ENCODE data around the gene NUCKS1.

Gene NUCKS1

GRCh38 chr1:205706601-205707502 lies 43.1 kb downstream of the NUCKS1 start:
- TF ChIP-seq POLR2A (IDR thresholded peaks at IDR 0.05; ENCODE audit: extremely low read depth, insufficient read length): no peak
- TF ChIP-seq MYC (IDR thresholded peaks at IDR 0.05; ENCODE audit: low read depth, low read length): no peak
- no peak for TF ChIP-seq CTCF (IDR thresholded peaks at IDR 0.05; ENCODE audit: low read depth, low read length)
- TF ChIP-seq MAX (IDR thresholded peaks at IDR 0.05; ENCODE audit: low read depth, low read length): no peak
- DNase-seq (ENCODE audit: low read depth): peak; percentile 25
- no peak overlapping the region for H3K4me3 ChIP-seq (ENCODE audit: low read depth, low read length)

GRCh38 chr1:205704903-205705302 lies 45.1 kb downstream of the NUCKS1 start:
- TF ChIP-seq MYC (IDR thresholded peaks at IDR 0.05; ENCODE audit: low read depth, low read length): no peak
- TF ChIP-seq MAX (IDR thresholded peaks at IDR 0.05; ENCODE audit: low read depth, low read length): no peak
- no peak for TF ChIP-seq POLR2A (IDR thresholded peaks at IDR 0.05; ENCODE audit: extremely low read depth, insufficient read length)
- no peak for TF ChIP-seq CTCF (IDR thresholded peaks at IDR 0.05; ENCODE audit: low read depth, low read length)
- no peak for DNase-seq (ENCODE audit: low read depth)
- no peak overlapping the region for H3K4me3 ChIP-seq (ENCODE audit: low read depth, low read length)

GRCh38 chr1:205703072-205703471 lies 46.9 kb downstream of the NUCKS1 start:
- no peak for TF ChIP-seq POLR2A (IDR thresholded peaks at IDR 0.05; ENCODE audit: extremely low read depth, insufficient read length)
- TF ChIP-seq MAX (IDR thresholded peaks at IDR 0.05; ENCODE audit: low read depth, low read length): no peak
- no peak for TF ChIP-seq CTCF (IDR thresholded peaks at IDR 0.05; ENCODE audit: low read depth, low read length)
- TF ChIP-seq MYC (IDR thresholded peaks at IDR 0.05; ENCODE audit: low read depth, low read length): no peak
- H3K4me3 ChIP-seq (ENCODE audit: low read depth, low read length): no peak overlapping the region
- no peak for DNase-seq (ENCODE audit: low read depth)

- TF ChIP-seq MYC (IDR thresholded peaks at IDR 0.05; ENCODE audit: low read depth, low read length) (no peak), MAX (IDR thresholded peaks at IDR 0.05; ENCODE audit: low read depth, low read length) (no peak), CTCF (IDR thresholded peaks at IDR 0.05; ENCODE audit: low read depth, low read length) (no peak), POLR2A (IDR thresholded peaks at IDR 0.05; ENCODE audit: extremely low read depth, insufficient read length) (no peak)
- no peak for DNase-seq (ENCODE audit: low read depth)
- no peak overlapping the region for H3K4me3 ChIP-seq (ENCODE audit: low read depth, low read length)
Measured at GRCh38 chr1:205701891-205702290, 48.1 kb downstream of the NUCKS1 start.

GRCh38 chr1:205701420-205701819 lies 48.6 kb downstream of the NUCKS1 start:
- no peak for DNase-seq (ENCODE audit: low read depth)
- H3K4me3 ChIP-seq (ENCODE audit: low read depth, low read length): no peak overlapping the region
- TF ChIP-seq MAX (IDR thresholded peaks at IDR 0.05; ENCODE audit: low read depth, low read length) (no peak), MYC (IDR thresholded peaks at IDR 0.05; ENCODE audit: low read depth, low read length) (no peak), POLR2A (IDR thresholded peaks at IDR 0.05; ENCODE audit: extremely low read depth, insufficient read length) (no peak), CTCF (IDR thresholded peaks at IDR 0.05; ENCODE audit: low read depth, low read length) (no peak)

Data from NB4 (cell line).